HepG2 (cell line): Measurements from ENCODE around the gene FITM1. TPM values are rescaled to one million over a fixed set of nuclear protein-coding genes. Genes with fewer than 3 reads are reported as not detected.

Experiments
- CBX1 ChIP-seq: IDR thresholded peaks from one replicate; pipeline ENCODE4 v1.6.1; 2016; ENCODE audit warnings: antibody characterized with exemption, low read depth
- CHD4 ChIP-seq: fragments of 200-600 bp; sonication (generic); IDR thresholded peaks from 2 replicates; pipeline ENCODE4 v1.7.0; 2017; ENCODE audit warnings: mild to moderate bottlenecking, low read length, borderline replicate concordance
- HES4 ChIP-seq: sonication (generic); formaldehyde crosslinking; IDR thresholded peaks from 2 replicates; pipeline ENCODE4 v1.9.0; 2021; ENCODE audit warnings: mild to moderate bottlenecking, missing genetic modification reagents, borderline replicate concordance
- HMGA1 ChIP-seq: sonication (generic); formaldehyde crosslinking; conservative IDR thresholded peaks from 2 replicates; pipeline ENCODE4 v1.4.0; 2020; ENCODE audit warnings: missing genetic modification reagents
- JARID2 ChIP-seq: sonication (generic); formaldehyde crosslinking; IDR thresholded peaks from 2 replicates; pipeline ENCODE4 v1.8.1; 2023; ENCODE audit warnings: missing genetic modification reagents, inconsistent platforms; ENCODE audit not compliant: insufficient replicate concordance
- KDM1A ChIP-seq: IDR thresholded peaks from 2 replicates; pipeline ENCODE4 v1.6.1; 2016; ENCODE audit warnings: missing compliant biosample characterization
- POLR2AphosphoS5 ChIP-seq: IDR thresholded peaks from 2 replicates; pipeline ENCODE4 v1.6.1; 2012; ENCODE audit warnings: low read depth, low read length
- RFX1 ChIP-seq: fragments of 450-650 bp; IDR thresholded peaks from 2 replicates; pipeline ENCODE4 v1.6.1; 2017
- SMARCE1 ChIP-seq: fragments of 450-650 bp; IDR thresholded peaks from 2 replicates; pipeline ENCODE4 v1.6.1; 2017; ENCODE audit warnings: borderline replicate concordance
- SOX6 ChIP-seq, 2 experiments: fragments of 450-650 bp in 1 of 2; sonication (generic) in 1 of 2; formaldehyde crosslinking in 1 of 2; IDR thresholded peaks; 2 replicates each; pipeline versions ENCODE4 v1.4.0 to v1.6.1; 2017 to 2020; ENCODE audit warnings: antibody characterized with exemption in 1 of 2, mild to moderate bottlenecking in 1 of 2, missing genetic modification reagents in 1 of 2
- TMF1 ChIP-seq: sonication (generic); formaldehyde crosslinking; IDR thresholded peaks from 2 replicates; pipeline ENCODE4 v1.8.1; 2022; ENCODE audit warnings: low read depth, missing genetic modification reagents
- ZC3H4 ChIP-seq: sonication (generic); formaldehyde crosslinking; IDR thresholded peaks from 2 replicates; pipeline ENCODE4 v1.4.0; 2020; ENCODE audit warnings: missing genetic modification reagents, borderline replicate concordance
- ZNF264 ChIP-seq: sonication (generic); formaldehyde crosslinking; IDR thresholded peaks from 2 replicates; pipeline ENCODE4 v1.4.0; 2020; ENCODE audit warnings: missing genetic modification reagents
- ZNF280B ChIP-seq: sonication (generic); formaldehyde crosslinking; IDR thresholded peaks from 2 replicates; pipeline ENCODE4 v1.5.0; 2020; ENCODE audit warnings: missing genetic modification reagents, mild to moderate bottlenecking, borderline replicate concordance
- ZNF44 ChIP-seq: sonication (generic); formaldehyde crosslinking; IDR thresholded peaks from 2 replicates; pipeline ENCODE4 v1.5.1; 2020; ENCODE audit warnings: mild to moderate bottlenecking, missing genetic modification reagents
- ZNF530 ChIP-seq: sonication (generic); formaldehyde crosslinking; IDR thresholded peaks from 2 replicates; pipeline ENCODE4 v1.5.0; 2020; ENCODE audit warnings: low read depth, mild to moderate bottlenecking, missing genetic modification reagents
- ZNF562 ChIP-seq: sonication (generic); formaldehyde crosslinking; IDR thresholded peaks from 2 replicates; pipeline ENCODE4 v1.8.0; 2022; ENCODE audit warnings: missing genetic modification reagents, borderline replicate concordance
- ZNF570 ChIP-seq: sonication (generic); formaldehyde crosslinking; IDR thresholded peaks from 2 replicates; pipeline ENCODE4 v1.4.0; 2020; ENCODE audit warnings: mild to moderate bottlenecking, missing genetic modification reagents, borderline replicate concordance
- ZNF580 ChIP-seq: IDR thresholded peaks from 2 replicates; pipeline ENCODE4 v1.6.1; 2016; ENCODE audit warnings: low read depth, borderline replicate concordance
- ZNF629 ChIP-seq: sonication (generic); formaldehyde crosslinking; conservative IDR thresholded peaks from 2 replicates; pipeline ENCODE4 v1.5.0; 2020; ENCODE audit warnings: missing genetic modification reagents
- polyA plus RNA-seq, 8 experiments: library from polyadenylated mRNA; depleted of rRNA in 3 of 8; stranded (reverse) in 7 of 8; unstranded in 1 of 8; fragments of >200 nt; fragmentation: Illumina TruSeq in 4 of 8; extraction: Trizol in 4 of 8; gene quantifications; 2 replicates each; pipeline versions ENCODE4 v1.2.1 to v1.2.3, GENCODE V29; 2011 to 2016; ENCODE audit warnings: low read depth in 4 of 8, missing spikeins in 1 of 8, mixed read lengths in 1 of 8; ENCODE audit not compliant: insufficient read depth in 1 of 8
- total RNA-seq, 5 experiments: library from RNA; depleted of rRNA; stranded (reverse); fragments of >200 nt; fragmentation: Illumina TruSeq; extraction: Trizol; gene quantifications; 2 replicates each; pipeline ENCODE4 v1.2.3, GENCODE V29; 2016; ENCODE audit warnings: low read depth in 1 of 5
- TF ChIP-seq, protein P1 (sequence below): sonication (generic); formaldehyde crosslinking; IDR thresholded peaks from 2 replicates; pipeline ENCODE4 v1.9.0; 2021; ENCODE audit warnings: missing genetic modification reagents, borderline replicate concordance
- TF ChIP-seq, protein P2 (sequence below): sonication (generic); formaldehyde crosslinking; IDR thresholded peaks from 2 replicates; pipeline ENCODE4 v1.8.0; 2022; ENCODE audit warnings: mild to moderate bottlenecking, missing genetic modification reagents, borderline replicate concordance
- TF ChIP-seq, protein P3 (sequence below): sonication (generic); formaldehyde crosslinking; IDR thresholded peaks from 2 replicates; pipeline ENCODE4 v1.5.0; 2020; ENCODE audit warnings: missing genetic modification reagents

Gene FITM1
- total and polyA plus RNA-seq, 2 of the 13 experiments (the other 11 are each of a cell fraction or from before 2014, with no cell fraction given) = 2.7 to 5.8 TPM

GRCh38 chr14:24146978-24147760, 16.7 kb downstream of the FITM1 start, which contains the start of gene RNF31 (continued):
- TF ChIP-seq, protein P1, sequence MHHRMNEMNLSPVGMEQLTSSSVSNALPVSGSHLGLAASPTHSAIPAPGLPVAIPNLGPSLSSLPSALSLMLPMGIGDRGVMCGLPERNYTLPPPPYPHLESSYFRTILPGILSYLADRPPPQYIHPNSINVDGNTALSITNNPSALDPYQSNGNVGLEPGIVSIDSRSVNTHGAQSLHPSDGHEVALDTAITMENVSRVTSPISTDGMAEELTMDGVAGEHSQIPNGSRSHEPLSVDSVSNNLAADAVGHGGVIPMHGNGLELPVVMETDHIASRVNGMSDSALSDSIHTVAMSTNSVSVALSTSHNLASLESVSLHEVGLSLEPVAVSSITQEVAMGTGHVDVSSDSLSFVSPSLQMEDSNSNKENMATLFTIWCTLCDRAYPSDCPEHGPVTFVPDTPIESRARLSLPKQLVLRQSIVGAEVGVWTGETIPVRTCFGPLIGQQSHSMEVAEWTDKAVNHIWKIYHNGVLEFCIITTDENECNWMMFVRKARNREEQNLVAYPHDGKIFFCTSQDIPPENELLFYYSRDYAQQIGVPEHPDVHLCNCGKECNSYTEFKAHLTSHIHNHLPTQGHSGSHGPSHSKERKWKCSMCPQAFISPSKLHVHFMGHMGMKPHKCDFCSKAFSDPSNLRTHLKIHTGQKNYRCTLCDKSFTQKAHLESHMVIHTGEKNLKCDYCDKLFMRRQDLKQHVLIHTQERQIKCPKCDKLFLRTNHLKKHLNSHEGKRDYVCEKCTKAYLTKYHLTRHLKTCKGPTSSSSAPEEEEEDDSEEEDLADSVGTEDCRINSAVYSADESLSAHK = no peak; the same call in 1 of the 2 replicates
- TF ChIP-seq HMGA1 (CRISPR knock-in tag) (no peak), ZNF562 (CRISPR knock-in tag) (no peak), ZNF570 (CRISPR knock-in tag) (no peak; the same call in 1 of the 2 replicates), ZNF280B (CRISPR knock-in tag) (no peak), CHD4 (peak; percentile 91; the same call in 1 of the 2 replicates), ZNF629 (0 out of 2 replicates have a peak, but pooled peaks have one; percentile 26), RFX1 (no peak), TMF1 (no peak; the same call in none of the 2 replicates), ZNF44 (CRISPR knock-in tag) (peak; percentile 24; the same call in 1 of the 2 replicates), SMARCE1 (no peak), ZNF530 (CRISPR knock-in tag) (no peak), HES4 (CRISPR knock-in tag) (no peak), ZNF264 (CRISPR knock-in tag) (no peak), CBX1 (peak; percentile 15), SOX6 (IDR thresholded peaks at IDR 0.05) (no peak), SOX6 (CRISPR knock-in tag; IDR thresholded peaks at IDR 0.05) (peak; percentile 62), POLR2AphosphoS5 (peak; percentile 78), JARID2 (CRISPR knock-in tag) (no peak), ZNF580 (CRISPR knock-in tag) (peak; percentile 88), ZC3H4 (CRISPR knock-in tag) (no peak), KDM1A (no peak; the same call in 1 of the 2 replicates)
- TF ChIP-seq, protein P2, sequence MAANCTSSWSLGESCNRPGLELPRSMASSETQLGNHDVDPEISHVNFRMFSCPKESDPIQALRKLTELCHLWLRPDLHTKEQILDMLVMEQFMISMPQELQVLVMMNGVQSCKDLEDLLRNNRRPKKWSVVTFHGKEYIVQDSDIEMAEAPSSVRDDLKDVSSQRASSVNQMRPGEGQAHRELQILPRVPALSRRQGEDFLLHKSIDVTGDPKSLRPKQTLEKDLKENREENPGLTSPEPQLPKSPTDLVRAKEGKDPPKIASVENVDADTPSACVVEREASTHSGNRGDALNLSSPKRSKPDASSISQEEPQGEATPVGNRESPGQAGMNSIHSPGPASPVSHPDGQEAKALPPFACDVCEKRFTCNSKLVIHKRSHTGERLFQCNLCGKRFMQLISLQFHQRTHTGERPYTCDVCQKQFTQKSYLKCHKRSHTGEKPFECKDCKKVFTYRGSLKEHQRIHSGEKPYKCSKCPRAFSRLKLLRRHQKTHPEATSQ (CRISPR knock-in tag) = no peak
- TF ChIP-seq, protein P3, sequence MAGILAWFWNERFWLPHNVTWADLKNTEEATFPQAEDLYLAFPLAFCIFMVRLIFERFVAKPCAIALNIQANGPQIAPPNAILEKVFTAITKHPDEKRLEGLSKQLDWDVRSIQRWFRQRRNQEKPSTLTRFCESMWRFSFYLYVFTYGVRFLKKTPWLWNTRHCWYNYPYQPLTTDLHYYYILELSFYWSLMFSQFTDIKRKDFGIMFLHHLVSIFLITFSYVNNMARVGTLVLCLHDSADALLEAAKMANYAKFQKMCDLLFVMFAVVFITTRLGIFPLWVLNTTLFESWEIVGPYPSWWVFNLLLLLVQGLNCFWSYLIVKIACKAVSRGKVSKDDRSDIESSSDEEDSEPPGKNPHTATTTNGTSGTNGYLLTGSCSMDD = peak; percentile 22; the same call in 1 of the 2 replicates
